Inflammatory macrophage treated with lipopolysaccharide for 1 hour (primary cell): ENCODE measurements around the gene TYW1.
"Not testable (repeated sequence)": the region's sequence is repeated elsewhere in the genome, so short reads cannot be mapped to it uniquely, and the experiment has no call there.

Experiments
- DNase-seq, 2 donors: peaks; one replicate each; pipeline ENCODE4 v3.0.0-alpha.2; 2020 to 2022

TYW1 gene

DNA sequence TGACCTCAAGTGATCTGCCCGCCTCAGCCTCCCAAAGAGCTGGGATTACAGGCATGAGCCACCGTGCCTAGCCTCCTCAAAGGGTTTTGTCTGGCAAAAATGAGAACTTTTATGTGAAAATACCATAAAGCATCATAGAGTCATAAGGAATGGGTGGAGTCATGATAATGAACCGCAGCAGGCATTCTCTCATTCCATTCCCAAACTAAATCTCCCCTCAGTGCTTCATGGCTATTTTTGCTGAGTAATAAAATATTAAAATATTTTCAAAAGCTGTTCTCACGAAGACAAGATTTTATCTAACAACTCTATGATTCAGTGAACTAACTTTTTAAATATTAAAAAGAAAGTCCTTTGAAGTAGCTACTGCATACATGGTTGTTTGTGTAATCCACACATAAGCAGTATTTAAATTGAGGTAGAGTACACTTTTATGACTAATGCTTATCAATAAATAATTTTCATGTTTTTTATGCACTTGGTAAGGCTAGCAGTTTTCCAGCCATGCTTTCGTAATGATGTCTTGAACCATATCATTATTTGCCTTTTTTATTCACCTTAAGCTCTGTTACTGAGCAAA lies 195.6 kb downstream of the TYW1 start:
- not testable (repeated sequence) for DNase-seq

DNA sequence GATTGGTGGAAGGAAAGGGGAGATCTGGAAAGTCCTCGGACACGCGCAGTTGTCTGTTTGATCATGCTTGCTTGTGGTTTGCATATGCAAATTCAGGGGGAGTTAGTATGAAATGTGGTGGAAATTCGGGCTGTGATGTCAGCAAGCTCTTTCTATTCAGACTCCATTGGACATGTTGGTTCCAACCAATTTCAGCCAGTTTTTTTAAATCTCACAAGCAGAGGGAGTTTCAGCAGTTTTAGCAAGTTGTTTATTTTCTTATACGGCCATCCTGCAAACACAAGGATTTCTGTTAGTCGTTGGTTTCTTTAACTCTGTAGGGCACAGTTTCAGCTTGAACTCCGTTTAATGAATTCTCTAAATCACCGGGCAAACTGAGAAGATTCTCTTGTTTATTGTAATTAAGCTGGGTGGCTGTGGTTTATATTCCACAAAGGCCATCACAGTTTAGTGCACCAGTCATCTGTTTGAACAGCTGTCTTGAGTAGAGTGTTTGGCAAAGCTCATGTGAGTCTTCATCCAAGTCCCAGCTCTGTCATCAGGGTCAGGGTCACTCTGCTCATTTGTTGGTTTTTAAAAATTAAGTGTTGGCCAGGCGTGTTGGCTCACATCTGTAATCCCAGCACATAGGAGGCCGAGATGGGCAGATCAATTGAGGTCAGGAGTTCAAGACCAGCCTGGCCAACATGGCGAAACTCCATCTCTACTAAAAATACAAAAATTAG lies 196.4 kb downstream of the TYW1 start:
- DNase-seq: peak in 1 of 2 donors; percentile 2

DNA sequence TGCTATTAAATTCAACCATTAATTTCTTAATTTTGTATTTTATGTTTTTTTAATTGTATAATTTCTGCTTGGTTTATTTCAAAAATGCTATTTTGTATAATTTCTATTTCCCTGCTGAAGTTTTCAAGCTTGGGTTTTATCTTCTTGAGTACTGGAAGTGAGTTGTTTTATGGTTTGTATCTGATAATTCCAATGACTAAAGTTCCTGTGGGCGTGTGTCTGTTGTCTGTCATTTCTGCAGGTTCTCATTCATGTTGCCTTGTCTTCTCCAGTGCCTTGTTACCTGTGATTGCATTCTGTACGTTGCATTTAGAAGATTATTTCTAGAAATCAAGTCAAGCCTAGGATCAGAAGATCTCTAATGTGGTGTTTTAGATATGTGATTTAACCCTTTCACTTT lies 199.5 kb downstream of the TYW1 start:
- not testable (repeated sequence) for DNase-seq

GRCh38 chr7:67198865-67199526 lies 202.4 kb downstream of the TYW1 start:
- not testable (repeated sequence) for DNase-seq

GRCh38 chr7:67205772-67206171 lies 209.1 kb downstream of the TYW1 start:
- not testable (repeated sequence) for DNase-seq

- no peak for DNase-seq
Observed at GRCh38 chr7:67206452-67206851, 209.8 kb downstream of the TYW1 start.

- not testable (repeated sequence) for DNase-seq
Observed at GRCh38 chr7:67208656-67209055, 212.0 kb downstream of the TYW1 start.

DNA sequence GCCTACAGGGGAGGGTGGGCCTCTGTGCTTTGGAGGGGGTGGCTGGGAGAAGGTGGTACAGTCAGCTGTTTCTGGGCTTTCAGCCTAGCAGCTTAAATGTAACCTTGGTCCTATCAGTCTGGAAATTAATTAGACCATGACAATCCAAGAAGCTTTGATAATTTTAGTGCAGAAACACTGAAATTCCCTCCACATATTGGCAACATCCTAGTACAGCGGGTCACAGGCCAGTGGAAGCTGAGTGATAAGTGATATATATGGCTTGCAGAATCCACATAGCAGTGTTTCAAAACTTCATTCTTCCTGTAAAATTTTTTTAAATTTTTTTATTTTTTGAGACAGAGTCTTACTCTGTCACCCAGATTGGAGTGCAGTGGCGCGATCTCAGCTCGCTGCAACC lies 212.6 kb downstream of the TYW1 start:
- no peak for DNase-seq

GRCh38 chr7:67210567-67210966 lies 213.9 kb downstream of the TYW1 start:
- no peak for DNase-seq

DNA sequence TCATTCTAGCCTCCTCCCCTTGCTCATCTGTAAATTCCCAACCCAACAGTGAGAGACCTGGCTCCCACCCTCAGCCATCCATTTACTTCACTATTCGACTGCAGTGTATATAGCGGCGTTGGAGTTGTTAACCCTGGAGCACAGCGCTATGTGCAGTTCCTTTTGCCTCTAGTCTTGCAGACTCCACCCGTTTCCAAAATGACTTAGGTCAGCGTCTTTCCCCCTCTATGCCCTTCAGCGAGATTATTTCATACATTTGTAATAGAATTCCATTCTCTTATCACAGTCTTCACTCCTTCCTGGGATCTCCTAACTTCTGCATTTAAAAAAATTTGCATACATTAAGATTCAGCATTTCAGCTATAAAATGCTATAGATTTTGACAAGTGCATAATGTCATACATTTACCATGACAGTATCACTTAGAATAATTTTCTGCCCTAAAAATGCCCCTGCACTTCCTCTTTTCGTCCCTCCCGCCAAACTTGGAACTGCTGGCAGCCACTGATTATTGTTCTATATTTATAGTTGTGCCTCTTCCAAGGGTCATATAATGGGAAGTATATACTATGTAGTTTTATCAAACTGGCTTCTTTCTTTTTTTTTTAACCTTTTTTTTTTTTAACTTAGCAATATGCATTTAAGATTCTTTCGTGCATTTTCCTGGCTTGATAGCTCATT lies 215.2 kb downstream of the TYW1 start:
- not testable (repeated sequence) for DNase-seq

DNA sequence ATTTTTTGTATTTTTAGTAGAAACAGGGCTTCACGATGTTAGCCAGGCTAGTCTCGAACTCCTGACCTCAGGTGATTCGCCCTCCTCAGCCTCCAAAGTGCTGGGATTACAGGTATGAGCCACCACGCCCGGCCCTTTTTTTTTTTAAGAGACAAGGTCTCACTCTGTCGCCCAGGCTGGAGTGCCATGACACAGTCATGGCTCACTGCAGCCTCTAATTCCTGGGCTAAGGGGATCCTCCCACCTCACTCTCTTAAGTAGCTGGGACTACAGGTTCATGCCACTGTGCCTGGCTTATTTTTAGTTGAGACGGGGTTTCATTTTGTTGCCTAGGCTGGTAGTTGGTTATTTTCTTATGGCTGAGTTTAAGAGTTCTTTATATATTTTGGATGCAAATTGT lies 216.4 kb downstream of the TYW1 start:
- not testable (repeated sequence) for DNase-seq

- not testable (repeated sequence) for DNase-seq
Observed at GRCh38 chr7:67223551-67223950, 226.9 kb downstream of the TYW1 start.

DNA sequence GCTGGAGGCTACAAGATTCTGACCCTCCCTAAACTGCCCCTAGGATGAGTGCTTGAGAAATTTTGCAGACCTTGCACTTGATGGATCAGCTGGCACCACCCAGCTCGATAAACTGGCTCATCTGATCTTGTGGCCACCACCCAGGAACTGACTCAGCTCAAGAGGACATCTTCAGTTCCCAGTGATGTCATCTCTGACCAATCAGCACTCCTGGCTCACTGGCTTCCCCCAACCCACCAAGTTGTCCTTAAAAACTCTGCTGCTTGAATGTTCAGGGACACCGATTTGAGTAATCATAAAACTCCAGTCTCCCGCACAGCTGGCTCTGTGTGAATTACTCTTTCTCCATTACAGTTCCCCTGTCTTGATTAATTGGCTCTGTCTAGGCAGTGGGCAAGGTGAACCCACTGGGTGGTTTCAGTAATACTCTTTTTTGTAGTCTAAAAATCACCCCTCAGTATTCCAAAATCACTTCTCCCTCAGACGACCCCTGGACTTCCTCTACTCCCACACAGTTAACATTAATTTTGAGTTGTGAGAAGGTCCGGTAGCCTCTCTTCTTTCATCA lies 229.8 kb downstream of the TYW1 start:
- peak; percentile 49 to 77 for DNase-seq

DNA sequence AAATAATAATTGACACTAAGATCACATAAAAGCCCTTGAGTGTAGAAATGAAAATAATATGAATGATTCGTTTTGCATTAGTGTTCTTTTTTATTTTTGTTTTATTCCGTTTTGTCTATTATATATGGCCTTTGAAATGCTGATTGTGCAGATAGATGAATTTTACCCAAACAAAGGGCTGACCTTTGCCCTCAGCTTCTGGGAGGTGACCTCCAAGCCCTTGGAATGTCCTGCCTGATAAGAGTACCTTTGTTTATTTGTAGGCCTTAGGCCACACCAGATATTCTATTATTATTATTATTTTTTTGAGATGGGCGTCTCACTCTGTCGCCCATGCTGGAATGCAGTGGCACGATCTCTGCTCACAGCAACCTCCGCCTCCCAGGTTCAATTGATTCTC lies 230.3 kb downstream of the TYW1 start:
- DNase-seq: not testable (repeated sequence)

DNA sequence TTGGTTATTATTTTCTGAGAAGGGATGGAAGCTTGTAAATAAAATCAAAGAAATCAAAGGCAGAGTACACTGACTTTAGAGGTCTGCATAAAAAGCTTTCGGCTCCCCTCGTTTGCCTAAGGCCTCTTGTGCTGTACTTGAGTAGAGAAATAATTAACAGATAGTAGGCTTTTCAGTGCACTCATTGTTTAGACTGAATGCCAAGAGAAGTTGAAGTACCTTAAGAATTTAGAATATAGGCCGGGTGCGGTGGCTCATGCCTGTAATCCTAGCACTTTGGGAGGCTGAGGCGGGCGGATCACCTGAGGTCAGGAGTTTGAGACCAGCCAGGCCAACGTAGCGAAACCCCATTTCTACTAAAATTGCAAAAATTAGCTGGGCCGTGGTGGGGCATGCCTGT lies 232.4 kb downstream of the TYW1 start:
- not testable (repeated sequence) for DNase-seq

GRCh38 chr7:67230029-67230428 lies 233.4 kb downstream of the TYW1 start:
- not testable (repeated sequence) for DNase-seq

- not testable (repeated sequence) for DNase-seq
Observed at GRCh38 chr7:67233506-67233905, 236.9 kb downstream of the TYW1 start.

DNA sequence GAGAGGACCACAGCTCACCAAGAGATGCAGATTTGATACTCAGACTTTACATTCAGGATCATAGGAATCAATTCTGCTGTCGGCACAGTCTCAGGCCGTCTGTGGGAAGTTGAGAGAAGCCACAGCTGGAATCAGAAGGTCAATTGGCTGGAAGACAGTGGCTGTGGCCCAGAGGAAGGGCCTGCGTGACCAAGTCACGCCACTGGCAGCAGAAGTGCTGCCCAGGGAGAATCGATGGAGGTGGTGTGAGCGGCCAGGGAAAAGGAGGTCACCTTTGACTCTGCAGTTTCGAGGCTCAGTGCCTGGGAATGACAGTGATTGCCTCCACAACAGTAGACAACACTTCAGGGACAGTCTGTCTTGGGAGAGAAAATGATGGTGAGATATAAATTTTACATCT lies 239.6 kb downstream of the TYW1 start:
- not testable (repeated sequence) for DNase-seq

DNA sequence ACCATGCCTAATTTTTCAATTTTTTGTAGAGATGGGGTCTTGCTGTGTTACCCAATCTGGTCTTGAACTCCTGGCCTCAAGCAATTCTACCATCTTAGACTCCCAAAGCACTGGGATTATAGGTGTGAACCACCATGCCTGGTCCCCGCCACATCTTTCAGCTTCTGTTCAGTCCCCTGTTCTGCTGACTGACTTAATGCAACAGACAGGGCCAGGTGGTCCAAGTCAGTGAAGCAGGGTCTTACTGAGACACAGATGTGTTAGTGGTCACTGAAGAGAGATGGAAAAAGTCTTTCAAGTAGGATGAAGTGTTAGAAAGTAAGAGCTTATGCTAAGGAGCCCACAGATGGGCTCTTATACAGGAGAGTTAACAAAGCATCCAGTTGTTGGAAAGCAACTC lies 246.2 kb downstream of the TYW1 start:
- not testable (repeated sequence) for DNase-seq

GRCh38 chr7:67248364-67248763 lies 251.7 kb downstream of the TYW1 start:
- DNase-seq: not testable (repeated sequence)

DNA sequence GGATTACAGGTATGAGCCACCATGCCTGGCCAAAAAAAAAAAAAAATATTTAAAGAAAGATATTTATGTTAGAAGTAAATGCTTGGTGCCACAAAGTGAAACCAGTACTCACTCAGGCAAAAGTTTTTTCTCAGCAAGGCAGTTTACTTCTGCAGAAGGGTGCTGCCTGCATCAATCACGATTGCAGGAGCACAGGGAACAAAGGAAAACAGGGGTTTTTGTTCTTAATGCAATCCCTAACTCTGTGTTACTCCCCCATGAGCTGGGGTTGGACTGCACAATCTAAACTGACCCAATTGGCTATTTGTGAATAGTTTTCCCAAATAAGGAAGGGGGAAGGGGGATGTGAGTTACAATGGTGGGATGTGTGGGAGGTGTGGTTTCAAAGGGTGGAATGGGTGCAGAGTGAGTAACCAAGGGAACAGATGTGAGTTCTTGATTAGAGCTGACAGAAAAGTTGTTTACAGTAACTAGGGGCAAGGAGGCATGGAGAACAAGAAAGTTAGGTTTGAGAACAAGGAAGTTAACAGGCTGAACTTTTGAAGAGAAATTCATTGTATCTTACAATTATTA lies 255.4 kb downstream of the TYW1 start:
- no peak for DNase-seq

GRCh38 chr7:67255076-67255475 lies 258.4 kb downstream of the TYW1 start:
- DNase-seq: not testable (repeated sequence)

DNA sequence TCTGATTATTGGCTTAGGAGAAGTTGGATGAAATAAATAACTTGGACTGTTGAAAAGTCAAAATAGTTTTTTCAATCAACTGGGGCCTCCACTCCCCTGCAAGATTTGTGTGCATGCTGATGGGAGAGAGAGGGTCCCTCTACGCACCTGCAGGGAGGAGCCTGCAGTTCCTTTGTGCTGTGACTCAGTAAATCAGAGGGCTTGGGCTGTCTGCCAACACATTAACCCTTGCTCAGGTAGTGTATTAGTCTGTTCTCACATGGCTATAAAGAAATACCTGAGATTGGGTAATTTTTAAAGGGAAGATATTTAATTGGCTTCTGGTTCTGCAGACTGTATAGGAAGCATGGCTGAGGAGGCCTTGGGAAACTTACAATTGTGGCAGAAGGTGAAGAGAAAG lies 261.1 kb downstream of the TYW1 start:
- DNase-seq: not testable (repeated sequence)
